Measurements from ENCODE around the gene RPF1.
"Not testable (repeated sequence)": the region's sequence is repeated elsewhere in the genome, so short reads cannot be mapped to it uniquely, and the experiment has no call there.

RPF1 gene

DNA sequence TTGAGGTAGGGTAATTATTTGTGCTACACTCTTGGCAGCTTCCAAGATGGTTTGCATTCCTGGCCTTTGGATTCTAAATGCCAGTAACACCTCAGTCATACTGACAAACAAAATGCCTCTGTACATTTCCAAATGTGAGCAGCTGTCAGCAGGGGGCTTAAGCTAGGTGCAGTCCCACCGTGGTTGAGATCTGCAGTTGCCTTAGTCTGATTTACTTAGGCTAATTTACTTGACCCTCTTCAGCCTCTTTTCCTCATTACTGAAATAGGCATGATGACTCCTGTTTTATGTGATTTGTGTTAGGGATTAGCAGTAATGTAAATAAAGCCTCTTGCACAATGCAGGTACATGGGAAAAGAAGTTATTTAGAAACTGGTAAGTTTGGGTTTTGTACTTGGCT lies 13.7 kb downstream of the RPF1 start:
- no peak for DNase-seq (ENCODE audit: low read depth)

DNA sequence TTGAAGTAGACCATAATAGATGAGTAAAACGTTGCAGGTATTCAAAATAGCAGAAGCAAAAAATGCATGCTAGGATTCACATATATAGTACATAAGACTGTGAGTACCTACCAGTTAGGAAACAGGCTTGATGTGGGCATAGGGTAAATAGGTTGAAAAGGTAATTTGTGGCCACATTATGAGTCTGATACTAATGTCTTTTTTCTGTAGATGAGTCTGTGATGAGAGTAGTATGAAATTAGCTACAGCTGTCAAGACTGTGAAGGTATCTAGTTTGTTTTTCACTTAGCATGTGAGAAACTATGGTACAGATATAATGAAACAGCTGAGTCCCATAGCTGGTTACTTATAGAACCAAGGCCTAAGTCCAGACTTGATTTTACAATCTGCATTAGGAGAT lies 14.7 kb downstream of the RPF1 start:
- DNase-seq (ENCODE audit: low read depth) = no peak

DNA sequence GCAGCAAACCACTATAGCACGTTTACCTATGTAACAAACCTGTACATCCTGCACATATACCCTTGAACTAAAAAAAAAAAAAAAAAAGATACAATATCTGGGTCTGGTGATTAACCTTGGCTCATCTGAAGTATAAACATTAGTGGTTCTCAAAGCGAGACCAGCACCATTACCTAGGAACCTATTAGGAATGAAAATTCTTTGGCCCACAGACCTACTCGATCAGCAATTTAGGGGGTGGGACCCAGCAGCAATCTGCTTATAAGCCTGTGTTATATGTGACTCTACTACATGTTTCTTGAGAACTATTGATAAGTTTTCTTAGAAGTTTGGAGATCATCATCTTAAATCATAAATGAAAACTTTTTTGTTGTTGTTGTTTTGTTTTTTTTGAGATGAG lies 17.4 kb downstream of the RPF1 start:
- DNase-seq (ENCODE audit: low read depth) = no peak

DNA sequence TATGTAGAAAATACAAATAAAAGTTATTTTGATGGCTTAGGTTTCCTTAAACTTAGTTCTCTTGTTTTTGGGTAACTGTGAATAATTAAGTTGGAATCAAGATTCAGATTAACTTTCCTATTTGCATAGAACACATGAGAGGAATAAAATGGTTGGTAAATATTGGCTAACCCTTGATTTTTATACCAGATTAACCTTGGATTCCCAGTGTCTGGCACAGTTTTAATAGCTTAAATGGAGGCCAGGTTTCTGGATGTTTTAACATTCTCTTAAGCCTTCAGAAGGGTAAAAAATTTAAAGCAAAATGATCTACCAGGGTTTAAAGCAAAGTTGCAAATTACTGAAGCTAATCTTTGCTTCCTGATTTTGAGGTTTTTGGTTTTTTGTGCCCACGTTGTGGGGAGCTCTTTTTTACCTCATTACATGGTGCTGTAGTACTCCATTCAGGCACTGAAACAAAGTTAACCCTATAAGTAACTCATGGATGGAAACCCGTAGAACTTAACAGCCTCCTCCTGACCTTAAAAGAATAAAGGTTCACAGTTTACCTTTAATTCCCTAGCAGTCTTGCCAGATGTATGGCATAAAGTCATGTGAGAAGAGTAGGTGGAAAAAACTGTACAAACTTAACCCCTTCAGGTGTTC lies 18.7 kb downstream of the RPF1 start:
- no peak for DNase-seq (ENCODE audit: low read depth)

DNA sequence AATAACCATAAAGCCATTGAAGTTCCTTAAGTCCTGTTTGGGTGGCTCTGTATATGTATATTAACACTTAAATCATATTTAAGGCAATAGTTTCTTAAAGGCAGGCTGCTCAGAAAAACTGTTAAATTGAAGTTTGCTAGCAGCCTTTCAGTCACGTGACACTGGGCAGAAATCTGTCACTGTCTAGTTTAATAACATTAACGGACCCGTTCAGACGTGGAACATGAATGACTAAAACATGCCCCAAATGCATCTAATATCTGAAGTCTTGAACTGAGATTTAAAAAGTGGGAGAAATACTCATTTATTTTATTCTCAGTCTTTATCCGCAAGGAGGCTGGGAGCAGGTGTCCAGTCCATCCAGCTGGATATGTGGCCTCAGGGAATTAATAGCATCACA lies 23.9 kb downstream of the RPF1 start:
- no peak for DNase-seq (ENCODE audit: low read depth)

DNA sequence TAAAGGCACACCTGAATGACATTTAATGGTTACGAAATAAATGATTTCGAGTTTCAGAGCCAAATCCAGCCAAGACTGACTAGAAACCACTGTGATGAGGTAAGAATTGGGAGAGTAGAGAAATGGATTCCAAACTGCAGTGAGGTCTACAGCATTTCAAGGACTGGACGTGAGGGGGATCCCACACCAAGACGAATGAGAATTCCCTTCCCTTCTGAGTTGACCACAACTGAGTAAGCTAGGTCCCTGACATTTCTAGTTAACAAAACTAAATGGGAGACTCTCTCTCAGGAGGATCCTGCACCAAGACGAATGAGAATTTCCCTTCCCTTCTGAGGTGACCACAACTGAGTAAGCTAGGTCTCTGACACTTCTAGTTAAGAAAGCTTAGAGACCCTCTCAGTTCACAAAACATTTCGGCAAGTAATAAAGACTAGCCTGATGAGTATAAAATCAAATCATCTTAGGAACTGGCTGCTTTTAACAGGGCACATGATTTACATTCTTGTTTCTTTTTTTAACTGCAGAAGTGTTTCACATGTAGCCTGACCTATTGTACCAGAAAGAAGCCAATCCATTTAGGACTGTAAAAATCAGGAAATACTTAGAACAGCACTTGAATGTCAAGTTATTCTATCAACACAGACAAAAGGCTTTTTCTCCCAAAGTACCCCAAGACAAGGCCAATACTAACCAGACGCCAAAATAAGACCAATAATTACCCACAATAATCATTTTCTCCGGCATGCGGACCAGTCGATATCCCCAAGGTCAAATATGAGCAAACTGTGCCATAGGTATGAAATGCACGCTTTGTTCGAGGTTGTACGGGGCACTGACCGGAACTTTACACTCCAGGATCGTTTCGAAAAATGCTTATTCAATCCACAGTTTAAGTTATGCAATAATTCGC lies 25.8 kb downstream of the RPF1 start:
- DNase-seq (ENCODE audit: low read depth) = peak; percentile 48

DNA sequence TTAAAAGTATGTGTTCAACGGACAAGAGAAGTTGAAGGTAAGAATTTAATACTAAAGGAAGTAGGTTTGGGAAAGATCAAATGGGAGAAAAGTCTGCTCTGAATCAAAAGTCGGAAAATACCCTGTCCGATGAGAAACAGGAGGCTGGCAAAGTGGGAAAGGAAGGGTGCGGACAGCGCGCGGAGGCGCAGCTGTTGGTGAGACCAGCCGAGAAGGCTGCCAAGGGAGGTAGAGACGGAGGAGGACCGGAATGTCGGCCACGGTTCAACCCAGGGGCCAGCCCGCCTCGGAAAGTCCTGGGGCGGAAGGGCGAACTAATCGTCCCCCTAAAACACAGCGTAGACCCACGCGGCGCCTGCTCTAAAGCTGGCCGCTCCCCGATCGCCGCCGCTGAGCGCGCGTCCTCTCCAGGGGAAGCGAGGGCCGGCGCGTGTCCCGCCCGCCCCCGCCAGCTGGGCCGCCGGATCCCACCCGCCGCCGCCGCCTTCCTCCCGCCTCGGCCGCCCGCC lies 26.5 kb downstream of the RPF1 start:
- no peak for DNase-seq (ENCODE audit: low read depth)

DNA sequence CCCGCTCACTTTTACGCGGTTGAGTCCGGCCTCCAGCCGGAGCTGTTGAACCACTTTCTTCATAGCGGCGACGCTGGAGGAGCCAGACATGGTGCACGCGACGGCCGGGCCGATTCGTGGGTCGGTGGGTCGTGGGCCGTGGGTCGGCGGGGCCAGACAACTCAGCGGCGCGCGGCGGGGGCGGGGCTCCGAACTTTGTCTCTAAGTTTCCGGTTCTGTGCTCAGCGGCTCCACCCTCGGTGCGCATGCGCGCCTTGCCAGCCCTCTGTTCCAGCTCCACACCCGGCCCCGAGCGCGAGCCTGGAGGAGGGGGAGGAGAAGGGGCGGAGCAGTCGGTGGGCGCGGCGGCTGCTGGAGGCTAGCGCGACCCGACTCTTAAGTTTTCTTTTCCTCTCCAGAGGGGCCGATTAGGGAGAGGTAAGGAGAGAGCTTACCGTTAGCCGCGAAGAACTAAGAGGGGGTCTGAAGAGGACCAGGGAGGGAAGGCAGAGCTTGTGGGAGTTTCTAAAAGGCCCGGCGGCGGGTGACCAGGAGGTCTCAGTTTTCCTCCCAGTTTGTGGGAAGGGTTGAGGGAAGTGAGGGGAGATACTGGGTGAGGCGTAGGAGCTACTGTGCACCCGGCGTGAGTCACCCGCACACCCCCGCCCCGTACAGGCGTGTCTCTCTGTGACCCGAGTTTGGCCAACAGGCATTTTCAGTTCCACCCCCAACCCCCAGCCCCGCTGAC lies 27.1 kb downstream of the RPF1 start, which contains the start of the genes GNG5 and SPATA1:
TSS of gene GNG5 (minus strand) at position 580 of the 727 bp plus-strand sequence. CDS start at position 90, 490 bp downstream.
TSS of gene SPATA1 (plus strand) at position 385 of the 727 bp plus-strand sequence. CDS start 9,974 bp downstream, outside the sequence.
- DNase-seq (ENCODE audit: low read depth) = peak; percentile 75

DNA sequence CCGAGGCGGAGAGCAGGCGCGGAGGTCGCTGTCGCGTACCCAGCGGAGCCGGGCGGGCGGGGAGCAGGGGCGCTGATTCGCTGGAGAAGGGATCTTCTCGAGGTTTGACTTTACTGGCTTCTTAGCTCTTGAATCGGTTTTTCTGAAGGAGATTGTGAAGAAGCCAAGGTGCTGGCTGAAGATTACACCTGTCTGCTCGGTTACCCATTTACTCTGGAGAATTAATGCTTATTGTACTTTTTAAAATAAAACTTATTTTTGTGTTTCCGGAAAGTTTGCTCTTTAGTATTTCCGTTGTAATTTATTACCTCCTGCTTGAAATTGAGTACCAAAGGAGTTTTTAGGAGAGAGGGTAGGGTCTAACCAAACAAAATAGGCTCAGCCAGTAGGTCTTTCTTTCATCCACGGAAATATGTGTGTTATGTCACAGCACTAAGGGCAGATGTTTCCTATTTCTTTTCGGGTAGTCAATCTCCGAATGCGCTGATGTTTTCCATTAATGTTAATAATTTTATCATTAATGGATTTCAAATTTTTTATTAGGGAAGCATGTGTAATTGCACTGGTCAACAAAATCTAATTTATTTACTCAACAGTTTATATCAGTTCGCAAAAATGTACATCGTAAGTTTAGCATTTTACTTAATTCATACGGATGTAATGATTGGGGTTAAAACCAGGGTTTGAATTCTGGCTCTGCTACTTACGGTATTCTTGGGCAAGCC lies 27.8 kb downstream of the RPF1 start:
- no peak for DNase-seq (ENCODE audit: low read depth)

DNA sequence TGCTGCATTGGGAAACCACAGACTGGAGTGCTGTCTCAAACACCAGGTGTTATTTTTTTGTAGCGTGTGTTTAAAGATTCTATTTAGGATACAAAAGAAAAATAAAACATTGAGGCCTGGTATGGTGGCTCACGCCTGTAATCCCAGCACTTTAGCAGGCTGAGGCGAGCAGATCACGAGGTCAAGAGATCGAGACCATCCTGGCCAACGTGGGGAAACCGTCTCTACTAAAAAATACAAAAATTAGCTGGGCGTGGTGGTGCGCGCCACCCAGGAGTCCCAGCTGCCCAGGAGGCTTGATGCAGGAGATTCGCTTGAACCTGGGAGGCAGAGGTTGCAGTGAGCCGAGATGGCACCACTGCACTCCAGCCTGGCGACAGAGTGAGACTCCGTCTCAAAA lies 28.8 kb downstream of the RPF1 start:
- DNase-seq (ENCODE audit: low read depth) = not testable (repeated sequence)

DNA sequence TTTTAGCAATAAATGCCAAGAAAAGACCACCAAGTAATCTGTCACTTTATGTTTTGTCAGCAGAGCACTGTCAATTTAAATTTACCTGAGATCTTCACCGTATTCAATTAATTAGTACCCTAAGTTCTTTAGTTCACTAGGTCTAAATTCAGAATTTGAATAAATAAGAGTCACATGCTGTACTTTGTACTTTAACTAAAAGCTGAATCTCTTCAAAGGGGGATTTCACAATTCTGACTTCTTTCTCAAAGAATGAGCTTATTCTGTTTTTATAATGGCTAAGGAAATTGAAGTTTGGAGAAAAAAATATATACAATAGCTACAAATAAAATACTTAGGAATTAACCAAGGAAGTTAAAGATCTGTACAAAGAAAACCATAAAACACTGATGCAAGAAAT lies 29.4 kb downstream of the RPF1 start:
- no peak for DNase-seq (ENCODE audit: low read depth)

DNA sequence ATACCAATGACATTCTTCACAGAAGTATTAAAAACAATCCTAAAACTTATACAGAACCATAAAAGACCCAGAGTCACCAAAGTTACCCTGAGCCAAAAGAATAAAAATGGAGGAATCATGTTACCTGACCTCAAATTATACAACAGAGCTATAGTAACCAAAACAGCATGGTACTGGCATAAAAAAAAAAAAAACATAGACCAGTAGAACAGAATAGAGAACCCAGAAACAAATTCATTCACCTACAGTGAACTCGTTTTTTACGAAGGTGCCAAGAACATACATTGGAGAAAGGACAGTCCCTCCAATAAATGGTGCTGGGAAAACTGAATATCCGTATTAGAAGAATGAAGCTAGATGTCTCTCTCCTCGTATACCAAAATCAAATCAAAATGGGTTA lies 30.0 kb downstream of the RPF1 start:
- no peak for DNase-seq (ENCODE audit: low read depth)

DNA sequence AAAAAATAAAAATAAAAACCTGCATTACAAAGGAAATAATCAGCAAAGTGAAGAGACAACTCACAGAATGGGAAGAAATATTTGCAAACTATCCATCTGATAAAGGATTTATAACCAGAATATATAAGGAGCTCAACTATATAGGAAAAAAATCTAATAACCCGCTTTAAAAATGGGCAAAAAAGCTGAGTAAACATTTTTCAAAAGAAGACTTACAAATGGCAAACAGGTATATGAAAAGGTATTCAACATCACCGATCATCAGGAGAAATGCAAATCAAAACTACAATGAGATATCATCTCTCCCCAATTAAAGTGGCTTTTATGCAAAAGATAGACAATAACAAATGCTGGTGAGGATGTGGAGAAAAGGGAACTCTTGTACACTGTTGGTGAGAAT lies 31.1 kb downstream of the RPF1 start:
- DNase-seq (ENCODE audit: low read depth) = no peak

DNA sequence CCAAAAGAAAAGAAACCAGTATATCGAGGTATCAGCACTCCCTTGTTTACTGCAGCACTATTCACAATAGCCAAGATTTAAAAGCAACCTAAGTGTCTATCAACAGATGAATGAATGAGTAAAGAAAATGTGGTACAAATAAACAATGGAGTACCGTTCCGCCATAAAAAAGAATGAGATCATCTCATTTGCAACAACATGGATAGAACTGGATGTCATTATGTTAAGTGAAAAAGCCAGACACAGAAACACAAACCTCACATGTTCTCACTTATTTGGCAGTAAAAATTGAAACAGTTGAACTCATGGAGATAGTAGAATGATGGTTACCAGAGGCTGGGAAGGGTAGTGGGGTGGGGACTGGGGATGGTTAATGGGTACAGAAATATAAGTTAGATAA lies 31.6 kb downstream of the RPF1 start:
- no peak for DNase-seq (ENCODE audit: low read depth)

DNA sequence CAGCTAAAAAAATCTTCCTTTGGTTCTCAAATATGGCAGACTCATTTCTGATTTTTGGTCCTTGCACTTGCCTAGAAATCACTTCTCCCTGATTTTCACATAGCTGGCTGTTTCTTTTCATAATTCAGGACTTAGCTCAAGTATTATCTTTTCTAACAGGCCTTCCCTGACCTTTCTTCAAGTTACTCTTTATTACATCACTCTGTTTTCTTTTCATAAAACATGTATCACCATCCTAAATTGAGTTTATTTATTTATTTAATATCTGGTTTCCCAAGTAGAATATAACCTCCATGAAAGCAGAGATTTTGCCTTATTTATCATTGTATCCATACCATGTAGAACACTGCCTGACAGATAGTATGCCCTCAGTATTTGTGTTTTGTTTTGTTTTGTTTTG lies 45.5 kb downstream of the RPF1 start:
- no peak for DNase-seq (ENCODE audit: low read depth)

DNA sequence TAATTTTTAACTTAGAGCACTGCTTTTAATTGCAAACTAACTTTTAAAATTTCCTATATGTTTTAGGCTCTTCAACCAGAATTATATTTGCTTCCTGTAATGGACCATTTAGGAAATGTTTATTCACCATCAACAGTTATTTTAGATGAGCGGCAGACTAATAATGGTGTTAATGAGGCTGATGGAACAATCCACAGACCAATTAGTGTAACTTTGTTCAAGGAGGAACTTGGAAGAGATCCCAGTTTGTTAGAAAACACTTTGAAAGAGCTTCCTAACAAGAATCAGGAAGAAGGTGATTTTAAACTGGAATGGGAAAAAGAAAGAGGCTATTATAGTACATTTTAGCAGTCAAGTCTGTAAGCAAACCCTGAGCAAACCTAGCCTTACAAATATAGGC lies 46.7 kb downstream of the RPF1 start:
- DNase-seq (ENCODE audit: low read depth) = no peak

DNA sequence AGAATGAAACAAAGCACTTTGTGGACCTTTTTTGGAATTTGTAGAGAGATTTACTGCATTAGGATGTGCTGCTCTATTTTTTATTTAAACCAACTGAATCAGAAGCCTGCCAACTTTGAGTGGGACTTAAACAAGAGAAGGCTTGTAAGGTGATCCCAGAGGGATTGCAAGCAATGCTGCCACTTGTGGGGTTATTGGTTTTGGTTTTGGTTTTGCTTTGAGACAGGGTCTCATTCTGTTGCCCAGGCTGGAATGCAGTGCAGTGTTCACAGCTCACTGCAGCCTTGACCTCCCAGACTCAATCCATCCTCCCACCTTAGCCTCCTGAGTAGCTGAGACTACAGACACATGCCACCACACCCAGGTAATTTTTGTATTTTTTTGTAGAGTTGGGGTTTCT lies 59.5 kb downstream of the RPF1 start:
- no peak for DNase-seq (ENCODE audit: low read depth)

DNA sequence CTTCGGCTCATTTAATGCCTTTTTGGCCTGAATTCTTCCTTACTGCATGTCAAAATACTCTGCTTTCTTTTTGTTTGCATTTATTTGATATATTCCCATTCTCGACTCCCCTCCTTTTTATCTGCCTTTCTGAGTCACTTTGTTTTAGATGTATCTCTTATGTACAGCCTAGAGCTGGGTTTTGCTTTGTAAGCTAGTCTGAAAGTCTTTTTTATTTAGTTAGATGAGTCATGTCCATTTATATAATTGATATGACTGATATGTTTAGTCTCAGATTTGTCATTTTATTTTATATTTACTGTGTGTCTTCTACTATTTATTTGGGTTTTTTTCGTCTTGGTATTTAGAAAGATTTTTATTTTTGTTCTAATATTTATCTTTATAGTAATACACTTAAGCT lies 60.9 kb downstream of the RPF1 start:
- no peak for DNase-seq (ENCODE audit: low read depth)

DNA sequence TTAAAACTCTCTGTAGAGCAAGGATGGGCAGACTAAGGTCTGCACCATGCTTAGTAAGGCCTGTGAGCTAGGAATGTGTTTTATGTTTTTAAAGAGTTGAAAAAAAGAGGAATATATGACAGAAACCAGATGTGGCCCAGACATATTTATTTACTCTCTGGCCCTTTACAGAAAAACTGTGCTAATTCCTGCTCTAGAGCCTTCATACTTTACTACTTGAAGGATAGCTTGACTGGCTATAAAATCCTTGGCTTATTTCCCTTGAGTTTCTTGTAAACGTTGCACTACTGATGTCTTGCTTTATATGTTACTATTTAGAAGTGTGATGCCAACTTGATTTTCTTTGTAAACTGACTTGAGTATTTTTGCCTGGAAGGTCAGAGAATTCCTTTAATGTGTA lies 61.7 kb downstream of the RPF1 start:
- DNase-seq (ENCODE audit: low read depth) = no peak

DNA sequence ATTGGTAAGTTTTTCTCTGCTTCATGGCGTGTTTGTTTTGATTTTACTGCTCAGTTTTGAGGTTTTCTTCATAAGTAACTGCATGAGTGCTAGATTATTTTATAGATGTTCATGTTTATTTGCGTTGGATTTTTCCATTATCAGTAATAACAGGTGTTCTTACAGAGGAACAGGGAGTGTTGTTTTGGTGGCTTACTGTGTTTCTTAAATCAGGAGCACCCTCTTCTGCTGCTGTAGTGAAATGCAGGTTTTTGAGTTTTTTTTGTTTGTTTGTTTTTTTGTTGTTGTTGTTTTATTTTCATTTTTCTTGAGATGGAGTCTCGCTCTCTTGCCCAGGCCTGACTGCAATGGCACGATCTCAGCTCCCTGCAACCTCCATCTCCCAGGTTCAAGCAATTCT lies 62.6 kb downstream of the RPF1 start:
- no peak for DNase-seq (ENCODE audit: low read depth)

All from non-pigmented ciliary epithelial cell (primary cell).